ENCODE data around the gene RPL26. TPM values are rescaled to one million over a fixed set of nuclear protein-coding genes. Genes with fewer than 3 reads are reported as not detected.

The RPL26 gene
- total and polyA plus RNA-seq, 7 donors, result 994 to 4,614 (median 1,548) TPM

DNA sequence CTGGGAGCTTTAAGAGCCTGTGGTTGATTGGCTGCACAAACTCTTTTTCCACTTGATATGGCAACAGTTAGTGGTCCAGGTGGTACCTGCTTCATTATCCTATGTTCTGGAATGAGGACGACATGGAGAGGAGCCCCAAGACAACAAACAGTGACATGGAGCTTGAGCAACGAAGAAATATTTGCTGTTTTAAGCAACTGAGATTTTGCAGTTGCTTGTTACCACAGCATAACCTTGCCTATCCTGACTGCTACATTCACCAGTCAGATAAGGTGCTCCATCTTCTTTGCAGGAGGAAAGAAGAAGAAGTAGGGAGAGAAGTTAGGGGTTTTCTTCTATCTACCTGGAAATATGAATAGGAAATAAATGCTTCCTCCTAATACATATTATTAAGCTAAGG is 50.9 kb downstream of the RPL26 start:
- 88 to 92% (median 92%) methylated on average over 2 of the region's 2 CpGs for WGBS, 3 donors
- Histone ChIP-seq H3K9me3 (no peaks in the 10 kb centered on the region), H3K36me3 (ENCODE audit: insufficient read depth in 1 of 2, low read depth in 1 of 2) (no peaks in the 10 kb centered on the region), H3K4me3 (no peak overlapping the region), H3K27ac (no peak overlapping the region), H3K27me3 (ENCODE audit: insufficient read depth in 3 of 3, low read length in 2 of 3) (peaks cover 0 to 17% (median 3%) of the 10 kb centered on the region in 3 donors), H3K4me1 (no peaks in the 10 kb centered on the region)
- DNase-seq, result no peak
- intact Hi-C loops (cut with DNase I), result no loop called here
- TF ChIP-seq, protein P1, sequence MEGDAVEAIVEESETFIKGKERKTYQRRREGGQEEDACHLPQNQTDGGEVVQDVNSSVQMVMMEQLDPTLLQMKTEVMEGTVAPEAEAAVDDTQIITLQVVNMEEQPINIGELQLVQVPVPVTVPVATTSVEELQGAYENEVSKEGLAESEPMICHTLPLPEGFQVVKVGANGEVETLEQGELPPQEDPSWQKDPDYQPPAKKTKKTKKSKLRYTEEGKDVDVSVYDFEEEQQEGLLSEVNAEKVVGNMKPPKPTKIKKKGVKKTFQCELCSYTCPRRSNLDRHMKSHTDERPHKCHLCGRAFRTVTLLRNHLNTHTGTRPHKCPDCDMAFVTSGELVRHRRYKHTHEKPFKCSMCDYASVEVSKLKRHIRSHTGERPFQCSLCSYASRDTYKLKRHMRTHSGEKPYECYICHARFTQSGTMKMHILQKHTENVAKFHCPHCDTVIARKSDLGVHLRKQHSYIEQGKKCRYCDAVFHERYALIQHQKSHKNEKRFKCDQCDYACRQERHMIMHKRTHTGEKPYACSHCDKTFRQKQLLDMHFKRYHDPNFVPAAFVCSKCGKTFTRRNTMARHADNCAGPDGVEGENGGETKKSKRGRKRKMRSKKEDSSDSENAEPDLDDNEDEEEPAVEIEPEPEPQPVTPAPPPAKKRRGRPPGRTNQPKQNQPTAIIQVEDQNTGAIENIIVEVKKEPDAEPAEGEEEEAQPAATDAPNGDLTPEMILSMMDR (IDR thresholded peaks at IDR 0.05), result no peak
- ATAC-seq, result no peak

Other genes starting within 250 kb of the RPL26 start
- 100 to 1,000 TPM in 3 of 4 donors, 10 to 100 TPM in 1; 48.9 to 278 (median 166) TPM for gene PER1, start 230.8 kb downstream of the RPL26 start, total RNA-seq
- gene PER1, start 230.8 kb downstream of the RPL26 start, polyA plus RNA-seq, result 100 to 1,000 TPM; 133 to 173 (median 145) TPM
- gene VAMP2, start 220.2 kb downstream of the RPL26 start, total RNA-seq, result 10 to 100 TPM; 39.7 to 59.2 (median 49.8) TPM
- 10 to 100 TPM; 33.2 to 49.5 (median 35.2) TPM for gene VAMP2, start 220.2 kb downstream of the RPL26 start, polyA plus RNA-seq
- gene TMEM107, start 206.8 kb downstream of the RPL26 start, total RNA-seq, result 1 to 10 TPM; 1.2 to 4.7 (median 2.9) TPM
- 1 to 10 TPM; 1.5 to 1.9 (median 1.8) TPM for gene TMEM107, start 206.8 kb downstream of the RPL26 start, polyA plus RNA-seq
- 10 to 100 TPM in 1 of 4 donors, 1 to 10 TPM in 3; 8.8 to 11.2 (median 9.7) TPM for gene BORCS6, start 193.0 kb downstream of the RPL26 start, total RNA-seq
- gene BORCS6, start 193.0 kb downstream of the RPL26 start, polyA plus RNA-seq, result 10 to 100 TPM; 12.2 to 19.3 (median 13.7) TPM
- 1 to 10 TPM in 1 of 4 donors, not detected in 3; 1.1 TPM for gene AURKB, start 172.6 kb downstream of the RPL26 start, total RNA-seq
- under 1 TPM in 1 of 3 donors, not detected in 2; 0.39 TPM for gene AURKB, start 172.6 kb downstream of the RPL26 start, polyA plus RNA-seq
- 10 to 100 TPM; 11.0 to 19.6 (median 13.7) TPM for gene CTC1, start 135.1 kb downstream of the RPL26 start, total RNA-seq
- gene CTC1, start 135.1 kb downstream of the RPL26 start, polyA plus RNA-seq, result 1 to 10 TPM; 2.7 to 6.3 (median 4.6) TPM
- gene PFAS, start 133.9 kb downstream of the RPL26 start, total RNA-seq, result 10 to 100 TPM; 10.7 to 15.6 (median 13.3) TPM
- gene PFAS, start 133.9 kb downstream of the RPL26 start, polyA plus RNA-seq, result 10 to 100 TPM in 1 of 3 donors, 1 to 10 TPM in 2; 4.9 to 10.0 (median 7.5) TPM
- 10 to 100 TPM in 3 of 4 donors, 1 to 10 TPM in 1; 9.0 to 16.3 (median 11.7) TPM for gene RANGRF, start 94.5 kb downstream of the RPL26 start, total RNA-seq
- 10 to 100 TPM; 17.8 to 24.3 (median 22.1) TPM for gene RANGRF, start 94.5 kb downstream of the RPL26 start, polyA plus RNA-seq
- 1 to 10 TPM in 3 of 4 donors, under 1 TPM in 1; 0.69 to 2.5 (median 1.5) TPM for gene SLC25A35, start 87.8 kb downstream of the RPL26 start, total RNA-seq
- 1 to 10 TPM in 2 of 3 donors, under 1 TPM in 1; 0.82 to 4.2 (median 1.1) TPM for gene SLC25A35, start 87.8 kb downstream of the RPL26 start, polyA plus RNA-seq
- gene ARHGEF15, start 73.0 kb downstream of the RPL26 start, total RNA-seq, result 10 to 100 TPM in 2 of 4 donors, 1 to 10 TPM in 2; 6.2 to 13.6 (median 10.7) TPM
- gene ARHGEF15, start 73.0 kb downstream of the RPL26 start, polyA plus RNA-seq, result 10 to 100 TPM in 1 of 3 donors, 1 to 10 TPM in 2; 4.9 to 14.5 (median 5.4) TPM
- not detected for gene ODF4, start 43.4 kb downstream of the RPL26 start, total RNA-seq
- not detected for gene ODF4, start 43.4 kb downstream of the RPL26 start, polyA plus RNA-seq
- gene RNF222, start 14.6 kb upstream of the RPL26 start, total RNA-seq, result not detected
- gene RNF222, start 14.6 kb upstream of the RPL26 start, polyA plus RNA-seq, result not detected
- 10 to 100 TPM; 24.6 to 54.8 (median 44.7) TPM for gene NDEL1, start 52.7 kb upstream of the RPL26 start, total RNA-seq
- 10 to 100 TPM; 34.2 to 79.2 (median 37.6) TPM for gene NDEL1, start 52.7 kb upstream of the RPL26 start, polyA plus RNA-seq
- 10 to 100 TPM in 2 of 4 donors, 1 to 10 TPM in 2; 1.9 to 34.2 (median 10.7) TPM for gene MYH10, start 247.5 kb upstream of the RPL26 start, total RNA-seq
- gene MYH10, start 247.5 kb upstream of the RPL26 start, polyA plus RNA-seq, result 1 to 10 TPM; 1.8 to 1.9 (median 1.8) TPM

All from psoas muscle (tissue), 8 donors.